NCI-H2196 treated with DMSO at 0.1 percent for 48 hours (cell line): Measurements from ENCODE around the gene PMIS2.

Source experiments
- DNase-seq: peaks from one replicate; lab custom pipeline; 2025; ENCODE audit not compliant: unreplicated experiment; lab: John Stamatoyannopoulos, UW

Gene PMIS2

DNA sequence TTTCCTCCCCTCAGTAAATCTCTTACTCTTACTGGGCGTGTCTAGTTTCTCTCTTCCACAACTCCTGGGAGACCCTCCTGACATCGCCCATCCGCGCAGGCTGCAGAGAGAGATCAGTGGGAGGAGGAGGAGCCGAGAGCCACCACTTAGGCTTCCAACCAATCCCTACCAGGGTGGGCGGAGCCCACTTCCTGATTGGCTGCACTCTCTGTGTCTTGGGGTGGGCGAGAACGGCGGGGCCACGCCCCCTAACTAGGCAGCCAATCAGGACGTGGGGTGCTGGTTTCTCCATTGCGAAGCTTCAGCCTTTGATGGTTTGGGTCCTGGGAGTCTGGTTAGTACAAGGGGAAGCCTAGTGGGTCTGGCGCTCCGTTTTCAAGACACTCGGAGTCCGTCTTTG is at the start of gene PMIS2:
PMIS2 (plus strand) TSS at position 326 of the 400 bp plus-strand sequence. CDS start 87 bp downstream, outside the sequence.
- DNase-seq = no peak

DNA sequence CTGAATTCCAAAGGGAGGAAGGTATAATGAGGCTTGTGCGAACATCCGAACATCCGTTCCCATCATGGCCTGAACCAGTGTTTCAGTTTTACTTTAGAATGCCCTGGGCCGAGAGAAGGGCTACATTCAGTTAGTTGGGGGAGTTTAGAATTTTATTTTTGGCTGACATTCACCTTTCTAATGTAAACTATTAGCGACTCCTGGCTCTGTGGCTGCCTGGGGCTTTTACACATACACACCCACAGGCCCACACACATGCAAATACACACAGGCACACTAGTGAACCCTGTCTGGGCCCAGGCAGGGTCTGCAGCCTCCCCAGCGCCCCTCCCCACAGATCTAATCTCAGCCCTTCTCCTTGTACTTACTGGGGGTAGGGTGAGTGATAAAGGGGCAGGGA is 46.7 kb upstream of the PMIS2 start:
- DNase-seq = no peak

DNA sequence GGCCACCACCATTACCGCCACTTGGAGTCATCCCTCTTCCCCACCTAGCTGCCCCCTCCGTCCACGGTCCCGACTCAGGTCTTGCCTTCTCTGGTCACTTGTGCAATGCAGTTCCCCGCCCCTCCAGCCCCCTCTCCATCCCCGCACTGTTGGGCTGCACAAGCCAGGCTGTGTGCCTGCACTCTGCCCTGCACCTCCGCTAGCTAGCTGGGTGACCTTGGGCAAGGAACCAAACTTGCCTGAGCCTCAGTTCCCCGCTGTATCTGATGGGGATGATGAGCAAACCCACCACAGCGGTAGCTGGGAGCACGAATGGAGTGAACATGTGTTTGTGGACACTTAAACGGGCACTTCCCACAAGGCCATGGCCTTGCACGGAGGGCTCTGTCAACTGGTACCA is 46.1 kb upstream of the PMIS2 start:
- no peak for DNase-seq

DNA sequence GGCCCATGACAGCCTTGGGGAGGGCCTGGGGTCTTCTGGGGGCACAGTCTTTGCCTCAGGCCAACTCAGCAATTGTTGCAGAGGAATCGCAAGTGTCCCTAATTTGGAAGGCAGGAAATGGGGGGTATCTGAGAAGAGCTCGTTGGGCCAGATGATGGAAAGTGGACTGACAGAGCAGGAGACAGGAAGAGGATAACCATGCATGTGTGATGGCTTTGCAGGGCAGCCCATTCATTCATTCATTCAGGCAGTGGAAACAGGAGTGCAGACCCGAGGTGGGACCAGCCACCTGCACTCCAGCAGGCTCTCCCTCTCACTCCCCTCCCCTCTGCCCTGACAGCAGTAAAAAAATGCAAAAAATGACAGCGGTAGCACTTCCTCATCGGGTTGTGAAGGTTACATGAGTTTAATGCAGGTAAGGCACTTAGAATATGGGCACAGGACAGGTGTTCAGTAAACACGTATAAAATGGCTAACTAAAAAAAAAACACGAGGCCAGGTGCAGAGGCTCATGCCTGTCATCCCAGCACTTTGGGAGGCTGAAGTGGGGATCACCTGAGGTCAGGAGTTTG is 45.5 kb upstream of the PMIS2 start:
- no peak for DNase-seq

DNA sequence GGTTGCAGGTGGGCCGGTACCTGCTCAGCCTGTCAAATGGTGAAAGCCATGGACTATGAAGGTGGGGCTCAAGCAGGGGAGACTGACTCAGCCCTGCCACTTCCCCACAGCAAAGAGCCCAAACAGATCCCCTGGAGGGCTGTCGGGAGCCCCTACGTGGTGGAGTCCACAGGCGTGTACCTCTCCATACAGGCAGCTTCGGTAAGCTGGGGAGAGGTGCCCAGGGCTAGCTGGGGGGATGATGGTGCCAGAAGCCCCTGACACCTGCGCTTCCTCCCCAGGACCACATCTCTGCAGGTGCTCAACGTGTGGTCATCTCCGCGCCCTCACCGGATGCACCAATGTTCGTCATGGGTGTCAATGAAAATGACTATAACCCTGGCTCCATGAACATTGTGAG is 43.8 kb upstream of the PMIS2 start:
- no peak for DNase-seq

DNA sequence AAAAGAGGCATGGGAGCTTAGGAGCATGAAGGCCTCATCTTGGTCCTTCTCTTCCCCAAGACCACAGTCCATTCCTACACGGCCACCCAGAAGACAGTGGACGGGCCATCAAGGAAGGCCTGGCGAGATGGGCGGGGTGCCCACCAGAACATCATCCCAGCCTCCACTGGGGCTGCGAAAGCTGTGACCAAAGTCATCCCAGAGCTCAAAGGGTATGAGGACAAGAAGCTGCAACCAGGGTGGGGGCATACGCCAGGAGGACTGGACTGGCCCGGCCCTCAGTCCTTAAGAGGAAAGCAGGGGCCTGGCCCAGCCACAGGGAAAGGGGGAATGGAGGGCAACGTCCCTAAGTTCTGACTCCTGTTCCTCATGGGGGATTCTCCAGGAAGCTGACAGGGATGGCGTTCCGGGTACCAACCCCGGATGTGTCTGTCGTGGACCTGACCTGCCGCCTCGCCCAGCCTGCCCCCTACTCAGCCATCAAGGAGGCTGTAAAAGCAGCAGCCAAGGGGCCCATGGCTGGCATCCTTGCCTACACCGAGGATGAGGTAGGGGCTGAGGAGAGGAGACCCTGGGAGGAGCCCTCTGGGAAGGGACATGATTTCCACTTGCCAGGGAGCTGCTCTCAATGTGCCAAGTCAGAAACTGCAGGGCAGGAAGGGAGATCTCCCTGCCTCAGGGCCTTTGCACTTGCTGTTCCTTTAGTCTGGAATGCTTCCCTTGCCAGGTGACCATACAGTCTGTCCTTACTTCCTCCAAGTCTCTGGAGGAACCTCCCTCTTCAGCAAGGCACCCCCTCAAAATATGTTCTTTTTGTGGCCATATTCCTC is 42.5 kb upstream of the PMIS2 start:
- DNase-seq = no peak

DNA sequence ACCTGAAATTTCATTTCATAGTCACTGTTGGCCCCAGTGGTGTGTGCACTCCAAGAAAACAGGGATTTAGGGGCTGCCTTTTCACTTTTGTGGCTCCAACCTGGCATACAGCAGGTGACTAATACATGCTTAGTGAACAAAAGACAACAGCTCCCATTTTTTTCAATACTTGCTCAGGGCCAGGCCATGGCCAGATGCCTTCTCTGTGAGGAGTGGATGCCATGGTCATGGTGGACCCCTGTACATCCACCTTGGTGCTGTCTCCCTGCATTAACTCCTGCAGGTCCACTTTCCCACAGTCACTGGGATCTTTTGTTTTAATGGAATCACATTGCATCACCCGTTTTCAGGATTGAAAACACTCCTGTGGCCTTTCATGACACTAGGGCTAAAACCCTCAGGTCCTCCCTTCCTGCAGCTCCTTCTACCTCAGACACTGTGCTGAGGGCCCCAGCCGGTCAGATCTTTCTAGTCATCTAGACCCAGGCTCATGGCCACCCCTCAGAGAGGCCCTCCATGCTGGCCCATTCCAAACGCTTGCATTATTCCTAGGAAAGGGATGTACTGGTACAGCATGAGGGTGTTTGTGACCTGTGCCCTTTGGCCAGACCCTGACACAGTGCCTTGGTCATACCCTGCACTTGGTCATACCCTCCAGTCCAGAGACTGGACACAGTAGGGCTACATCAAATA is 41.7 kb upstream of the PMIS2 start:
- no peak for DNase-seq

DNA sequence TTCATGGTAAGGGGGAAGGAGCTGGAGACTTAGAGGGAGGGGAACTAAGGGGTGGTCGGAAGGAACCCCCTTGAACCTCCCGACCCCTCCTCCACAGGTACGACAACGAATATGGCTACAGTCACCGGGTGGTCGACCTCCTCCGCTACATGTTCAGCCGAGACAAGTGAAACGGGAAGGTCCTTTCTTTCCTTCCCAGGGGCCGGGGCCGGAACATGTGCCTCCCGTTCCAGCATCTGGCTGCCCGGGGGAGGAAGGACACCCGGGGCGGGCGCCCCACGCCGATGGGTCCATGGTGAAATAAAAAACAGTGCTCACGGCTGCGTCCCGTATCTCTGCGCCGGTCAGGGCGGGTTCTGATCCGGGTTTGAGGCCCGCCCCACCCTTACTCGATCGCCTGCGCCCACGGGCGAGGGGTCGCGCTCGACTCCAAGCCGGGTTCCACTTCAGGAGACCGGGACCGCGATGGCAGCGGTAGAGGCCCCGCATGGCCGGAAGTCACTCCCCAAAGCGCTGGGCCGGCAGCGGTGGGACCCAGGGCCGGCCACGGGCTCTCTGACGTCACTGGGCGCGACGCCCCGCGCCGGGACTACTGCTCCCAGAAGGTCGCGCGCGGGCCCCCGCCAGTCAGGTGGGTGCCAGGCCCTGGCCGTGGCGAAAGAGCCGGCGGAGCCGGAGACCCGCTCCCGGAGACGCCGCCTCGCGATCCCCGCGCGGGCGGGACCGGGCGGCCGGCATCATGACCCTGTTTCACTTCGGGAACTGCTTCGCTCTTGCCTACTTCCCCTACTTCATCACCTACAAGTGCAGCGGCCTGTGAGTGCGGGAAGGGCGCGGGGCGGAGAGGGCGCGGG is 40.7 kb upstream of the PMIS2 start, which contains the start of gene TMEM147:
TMEM147 (plus strand) TSS at position 626 of the 854 bp plus-strand sequence; CDS start at position 740, 114 bp downstream.
- peak; percentile 75 for DNase-seq

DNA sequence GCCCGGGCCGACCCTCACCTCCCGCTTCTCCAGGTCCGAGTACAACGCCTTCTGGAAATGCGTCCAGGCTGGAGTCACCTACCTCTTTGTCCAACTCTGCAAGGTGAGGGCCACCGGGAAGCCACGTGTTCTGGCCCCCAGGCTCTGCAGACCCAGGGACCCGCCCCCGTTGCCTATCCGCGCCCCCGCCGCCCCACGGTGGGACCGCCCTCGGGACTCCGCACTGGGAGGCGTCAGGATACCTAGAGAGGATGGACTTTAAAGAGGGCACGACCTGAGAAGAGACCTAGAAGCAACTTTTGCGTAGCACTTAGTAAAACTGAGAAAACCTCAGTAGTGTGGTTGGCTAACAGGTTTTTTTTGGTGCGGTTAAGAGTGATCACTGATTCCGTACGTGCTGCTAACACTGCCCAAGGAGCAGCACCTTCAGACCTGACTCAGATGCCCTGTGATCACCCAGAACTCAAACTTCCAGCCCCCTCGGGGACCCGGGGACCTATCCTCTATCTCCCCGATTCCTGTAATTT is 40.1 kb upstream of the PMIS2 start:
- DNase-seq = peak; percentile 13

DNA sequence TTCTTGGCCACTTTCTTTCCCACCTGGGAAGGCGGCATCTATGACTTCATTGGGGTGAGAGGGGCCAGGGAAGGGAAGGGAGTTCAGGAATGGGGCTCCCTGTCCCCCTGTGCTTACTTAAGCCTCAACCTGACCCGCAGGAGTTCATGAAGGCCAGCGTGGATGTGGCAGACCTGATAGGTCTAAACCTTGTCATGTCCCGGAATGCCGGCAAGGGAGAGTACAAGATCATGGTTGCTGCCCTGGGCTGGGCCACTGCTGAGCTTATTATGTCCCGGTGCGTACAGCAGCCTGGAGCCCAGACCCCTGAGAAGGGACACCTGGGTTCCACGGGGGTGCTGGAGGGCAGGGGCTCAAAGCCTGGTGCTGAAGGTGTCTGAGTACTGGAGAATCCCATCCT is 39.4 kb upstream of the PMIS2 start:
- no peak for DNase-seq

DNA sequence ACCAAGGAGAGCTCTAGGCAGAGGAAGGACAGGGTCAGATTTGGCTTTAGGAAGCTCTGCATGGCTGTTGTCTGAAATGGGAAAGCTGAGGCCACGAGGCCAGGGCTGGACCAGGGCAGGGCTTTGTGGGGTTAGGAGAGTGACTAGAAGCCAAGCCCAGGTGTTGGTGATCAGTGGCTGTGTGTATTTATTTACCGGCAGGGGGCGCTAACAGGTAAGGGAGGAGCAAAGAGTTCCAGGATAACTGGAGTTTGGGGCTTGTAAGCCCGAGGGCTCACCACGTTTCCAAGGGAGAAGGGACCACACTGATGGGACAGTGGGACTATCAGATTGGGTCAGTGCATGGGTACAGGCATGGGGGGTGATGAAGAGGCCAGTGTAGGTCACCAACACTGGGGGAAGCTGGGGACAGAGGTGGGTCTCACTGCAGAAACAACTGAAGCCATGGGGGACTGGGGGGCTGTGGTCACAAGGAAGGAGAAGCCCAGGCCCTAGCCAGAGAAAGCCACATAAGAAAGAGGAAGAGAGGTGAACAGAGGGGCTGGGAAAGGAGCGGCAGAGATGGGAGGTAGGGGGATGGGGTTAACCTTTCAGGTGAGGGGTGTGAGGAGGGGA is 36.7 kb upstream of the PMIS2 start:
- DNase-seq = peak; percentile 58

DNA sequence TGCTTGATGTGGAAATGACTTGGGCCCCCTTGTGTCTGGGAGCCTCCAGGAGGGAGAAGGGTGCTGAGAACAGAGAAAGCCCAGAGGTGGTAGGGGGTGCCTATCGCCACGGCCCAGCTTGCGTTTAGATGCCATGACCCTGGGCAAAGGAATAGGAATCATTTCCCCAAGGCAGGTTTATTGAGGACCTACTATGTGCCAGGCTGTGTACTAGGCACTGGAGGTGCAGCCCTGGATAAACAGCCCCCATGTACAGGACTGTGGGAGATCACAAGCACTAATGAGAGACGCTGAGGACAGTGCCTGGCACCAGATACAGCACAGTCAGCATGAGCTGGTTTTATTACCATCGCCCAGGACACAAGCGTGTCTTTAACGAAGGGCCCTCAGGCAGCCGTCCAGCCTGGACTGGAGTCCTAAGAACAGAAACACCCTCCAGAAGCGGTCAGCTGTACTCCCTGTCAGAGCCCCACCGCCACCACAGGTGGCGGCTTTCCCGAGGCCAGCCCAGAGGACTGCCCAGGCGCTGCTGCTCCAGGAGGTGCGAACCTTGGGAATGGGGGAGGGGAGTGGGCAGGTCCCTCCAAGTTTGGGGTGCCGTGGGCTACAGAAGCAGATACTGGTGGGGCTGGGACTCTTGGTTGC is 36.0 kb upstream of the PMIS2 start:
- no peak for DNase-seq

DNA sequence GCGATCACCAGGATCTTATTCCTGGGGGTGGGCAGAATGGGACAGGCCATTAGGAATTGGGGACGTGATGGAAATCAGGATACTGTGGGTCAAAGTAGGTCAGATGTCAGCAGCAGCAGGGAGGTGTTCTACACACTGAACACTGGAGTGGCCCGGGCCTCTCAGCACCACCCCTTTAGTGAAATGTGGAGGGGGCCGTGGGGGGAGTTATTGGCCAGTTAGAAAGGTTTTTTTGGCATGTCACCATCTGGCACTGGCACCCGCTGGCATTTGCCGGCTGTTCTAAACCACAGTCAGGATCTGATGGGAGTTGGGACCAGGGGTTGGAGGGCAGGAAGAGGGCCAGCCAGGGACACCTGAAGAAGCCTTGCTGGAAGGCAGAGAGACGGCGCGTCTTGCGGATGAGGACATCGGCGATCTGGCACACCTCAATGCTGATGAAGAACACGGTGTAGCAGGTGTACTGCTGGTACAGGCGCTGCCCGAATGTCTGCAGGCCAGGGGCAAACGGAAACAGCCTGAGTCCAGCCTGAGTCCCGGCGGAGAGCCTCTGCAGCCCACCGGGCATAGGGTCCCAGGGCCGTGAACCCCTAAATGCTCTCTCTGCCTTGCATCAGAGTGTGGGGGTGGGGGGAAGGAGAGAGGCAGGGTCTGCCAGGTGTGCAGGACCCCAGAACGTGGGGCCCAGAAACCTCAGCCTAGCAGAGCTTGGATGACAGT is 34.7 kb upstream of the PMIS2 start:
- no peak for DNase-seq

DNA sequence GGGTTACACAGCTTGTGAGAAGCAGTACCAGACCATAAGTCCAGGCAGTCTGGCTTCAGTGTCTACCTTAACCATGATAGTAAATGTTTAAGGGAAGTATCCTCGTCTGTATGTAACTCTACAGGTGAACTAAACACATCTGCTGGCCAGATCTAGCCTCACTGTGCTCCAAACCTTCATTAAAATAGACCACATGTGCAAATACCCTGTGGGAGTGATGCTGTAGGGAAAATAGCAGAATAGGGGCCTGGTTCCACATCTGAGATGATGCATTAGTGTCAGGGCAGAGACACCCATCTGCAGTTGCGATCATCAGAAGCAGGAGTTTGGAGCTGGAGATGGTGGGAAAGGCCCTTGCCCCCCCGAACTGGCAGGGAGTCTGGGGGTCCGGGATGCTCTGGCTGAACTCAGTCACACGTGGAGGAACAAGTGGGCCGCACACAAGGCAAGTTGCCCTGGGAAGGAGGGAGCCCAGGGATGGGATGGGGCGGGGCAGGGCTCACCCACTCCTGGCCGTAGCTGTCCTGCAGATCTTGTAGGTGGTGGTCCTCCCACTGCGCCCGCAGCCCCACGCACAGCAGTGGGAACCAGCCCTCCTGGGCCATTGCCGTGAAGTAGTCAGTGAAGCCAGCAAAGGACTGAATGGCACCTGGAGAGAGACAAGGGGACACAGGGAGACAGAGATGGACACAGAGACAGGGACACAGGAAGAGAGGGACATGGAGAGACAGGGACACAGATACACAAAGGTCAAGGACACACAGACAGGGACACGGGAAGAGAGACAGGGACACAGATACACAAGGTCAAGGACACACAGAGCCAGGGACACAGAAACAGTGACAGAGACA is 33.2 kb upstream of the PMIS2 start:
- no peak for DNase-seq

DNA sequence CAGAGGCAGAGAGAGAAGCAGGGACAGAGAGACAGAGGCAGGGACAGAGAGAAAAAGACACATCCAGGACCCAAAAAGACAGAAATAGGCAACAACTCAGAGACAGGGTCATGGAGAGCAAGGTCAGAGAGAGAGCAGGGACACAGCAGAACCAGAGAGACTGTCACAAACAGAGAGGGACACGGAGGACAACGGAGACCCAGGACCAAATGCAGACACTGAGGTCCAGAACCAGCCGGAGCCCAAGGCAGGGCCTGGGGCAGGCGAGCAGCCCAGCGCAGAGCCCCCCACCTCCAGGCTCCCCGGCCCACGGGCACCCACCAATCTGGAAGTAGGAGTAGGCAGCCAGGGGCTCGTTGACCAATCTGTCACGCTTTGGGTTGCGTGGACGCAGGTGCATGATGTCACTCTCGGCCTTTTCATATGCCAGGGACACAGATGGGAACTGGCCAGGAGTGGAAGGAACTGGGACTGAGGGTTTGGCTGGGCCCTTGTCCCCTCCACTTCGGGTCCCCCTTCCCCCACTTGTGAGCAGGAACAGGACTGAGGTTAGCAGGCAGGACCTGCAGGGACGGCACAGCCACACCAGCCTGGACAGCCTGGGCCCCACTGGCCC is 32.5 kb upstream of the PMIS2 start:
- no peak for DNase-seq

DNA sequence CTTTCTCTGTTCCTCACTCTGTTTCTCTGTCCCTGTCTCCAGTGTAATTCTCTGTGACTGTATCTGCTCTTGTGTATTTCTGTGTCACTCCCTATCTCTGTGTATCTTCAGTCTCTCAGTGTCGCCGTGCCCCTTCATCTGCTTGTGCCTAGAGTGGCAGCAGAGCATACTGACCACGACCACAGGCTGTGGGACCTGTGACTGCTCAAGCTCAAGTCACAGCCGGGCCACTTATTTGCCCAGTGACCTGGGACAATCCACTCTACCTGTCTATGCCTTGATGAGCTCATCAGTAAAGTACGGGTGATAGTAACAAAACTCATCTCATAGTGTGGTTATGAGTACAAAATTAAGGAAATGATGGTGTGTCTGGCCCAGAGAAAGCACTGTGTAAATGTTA is 31.9 kb upstream of the PMIS2 start:
- DNase-seq = no peak

DNA sequence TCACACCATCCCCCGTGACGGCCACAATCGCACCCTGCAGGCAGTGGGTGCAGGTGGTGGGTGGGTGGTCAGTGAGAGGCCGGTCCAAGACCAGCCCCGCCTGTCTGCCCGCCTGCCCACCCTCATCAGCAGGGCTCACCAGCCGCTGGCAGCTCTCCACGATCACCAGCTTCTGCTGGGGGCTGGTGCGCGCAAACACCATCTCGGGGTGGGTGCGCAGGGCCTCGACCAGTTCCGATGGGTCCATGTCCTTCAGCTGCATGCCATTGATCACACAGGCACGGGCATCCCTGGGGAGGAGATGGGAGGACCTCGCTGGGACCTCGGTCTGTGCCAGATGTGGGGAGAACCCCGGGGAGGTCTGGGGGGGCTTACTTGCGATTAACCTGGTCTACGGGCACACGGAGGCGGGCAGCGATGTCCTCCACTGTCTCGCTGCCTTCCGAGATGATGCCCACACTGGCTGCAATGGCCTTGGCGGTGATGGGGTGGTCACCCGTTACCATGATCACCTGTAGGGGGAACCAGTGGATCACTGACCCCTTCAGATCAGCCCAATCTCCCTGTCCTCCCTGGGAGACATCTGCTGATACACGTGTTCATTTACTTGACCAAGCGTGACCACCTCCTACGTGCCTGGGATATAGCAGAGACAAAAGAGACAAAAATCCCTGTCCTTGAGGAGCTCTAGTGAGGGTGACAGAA is 30.5 kb upstream of the PMIS2 start:
- no peak for DNase-seq
